ENCODE measurements around the gene SAPCD2. TPM values are rescaled to one million over a fixed set of nuclear protein-coding genes. Genes with fewer than 3 reads are reported as not detected.

Gene SAPCD2
- total RNA-seq, 1 experiment from 2014 or later: 29.8 TPM

- Histone ChIP-seq H3K27me3 (ENCODE audit: insufficient read depth, low read length) (no peaks in the 10 kb centered on the region), H3K4me1 (ENCODE audit: insufficient read depth, low read length) (no peaks in the 10 kb centered on the region)
Observed at GRCh38 chr9:137107312-137107921, 37.1 kb upstream of the SAPCD2 start.

More at GRCh38 chr9:137107312-137107921, 37.1 kb upstream of the SAPCD2 start:
- Histone ChIP-seq H2AFZ (ENCODE audit: low read length) (no peak overlapping the region), H3K9ac (ENCODE audit: extremely low read depth, insufficient read length, low read length) (no peak overlapping the region), H3K23ac (ENCODE audit: insufficient read length, low read depth, low read length) (no peak overlapping the region), H4K20me1 (ENCODE audit: control insufficient read depth, insufficient read depth, insufficient read length) (no peaks in the 10 kb centered on the region), H3K79me1 (ENCODE audit: insufficient read depth, low read depth, low read length, poor library complexity, severe bottlenecking) (no peaks in the 10 kb centered on the region), H2AK5ac (ENCODE audit: insufficient read length, low read length) (no peak overlapping the region), H3K4me2 (ENCODE audit: insufficient read depth, insufficient read length, low read length) (no peak overlapping the region), H4K91ac (ENCODE audit: insufficient read length, low read depth, low read length) (no peak overlapping the region), H4K5ac (ENCODE audit: insufficient read length, low read depth, low read length) (no peak overlapping the region), H3K14ac (ENCODE audit: insufficient read depth, low read length) (no peak overlapping the region), H2BK5ac (ENCODE audit: insufficient read length, low read length) (no peak overlapping the region), H3K23me2 (ENCODE audit: insufficient read length, low read depth, low read length, poor library complexity, severe bottlenecking) (no peaks in the 10 kb centered on the region), H3K9me3 (ENCODE audit: control insufficient read depth, low read depth, low read length) (peaks cover 7% of the 10 kb centered on the region), H2BK20ac (ENCODE audit: low read depth, low read length, poor library complexity, severe bottlenecking) (no peak overlapping the region), H3K27ac (ENCODE audit: insufficient read length, low read depth, low read length) (no peak overlapping the region), H3K79me2 (ENCODE audit: insufficient read depth, low read length) (no peaks in the 10 kb centered on the region), H2BK12ac (ENCODE audit: insufficient read length, low read depth, low read length) (no peak overlapping the region), H2BK15ac (ENCODE audit: low read depth, low read length) (no peak overlapping the region), H4K8ac (replicated peaks; ENCODE audit: insufficient read length, low read depth, low read length) (no peak overlapping the region), H2BK120ac (ENCODE audit: low read depth, low read length, poor library complexity, severe bottlenecking) (no peak overlapping the region), H3K56ac (ENCODE audit: insufficient read length, low read depth, low read length) (no peak overlapping the region), H3T11ph (ENCODE audit: low read length) (no peak overlapping the region), H3K18ac (ENCODE audit: insufficient read length, low read depth, low read length) (no peak overlapping the region), H3K4ac (ENCODE audit: low read depth, low read length) (no peak overlapping the region)
- Mint-ChIP-seq H3K9me3 (peaks cover 2 to 3% of the 10 kb centered on the region in 2 experiments; a peak in 2 of 5 replicates), H3K4me3 (no peak overlapping the region), H3K4me1 (no peaks in the 10 kb centered on the region), H3K36me3 (ENCODE audit: insufficient read depth in 1 of 3, low read depth in 3 of 3) (peaks cover 4 to 19% (median 5%) of the 10 kb centered on the region in 3 experiments; a peak in 6 of 7 replicates), H3K27ac (no peak overlapping the region), H3K27me3 (ENCODE audit: low read depth) (no peaks in the 10 kb centered on the region; the same call in 1 of the 2 replicates)
- DNase-seq: no peak
- WGBS (ENCODE audit: extremely low coverage, insufficient read length, low lambda C conversion rate): no CpG with 5 or more reads among the region's 27 CpGs
- TF ChIP-seq CTCF (conservative IDR thresholded peaks at IDR 0.05): no peak

Data from H9 (cell line).